H1 (cell line): ENCODE results near the gene HOXD12. TPM values are rescaled to one million over a fixed set of nuclear protein-coding genes. Genes with fewer than 3 reads are reported as not detected.
A peak's percentile ranks its signal among the peaks of the same experiment; 100 is the strongest.

Source experiments
- CTCF ChIA-PET: fragments of 300-600 bp; sonication (Branson Sonifier 250); formaldehyde crosslinking; loops from one replicate; lab custom pipeline; 2021; ENCODE audit not compliant: partially characterized antibody; lab: Charles Lee
- POLR2A ChIA-PET: fragments of 300-600 bp; sonication (Branson Sonifier 250); formaldehyde crosslinking; loops from one replicate; lab custom pipeline; 2021; ENCODE audit warnings: inconsistent platforms; ENCODE audit not compliant: partially characterized antibody; lab: Charles Lee
- DNase-seq, 2 experiments: peaks; one replicate each; pipeline versions ENCODE4 v3.0.0 to v3.0.0-alpha.2; 2010 to 2022; ENCODE audit warnings: low spot score in 2 of 2, low read depth in 1 of 2, mixed read lengths in 1 of 2
- FAIRE-seq: peaks from 2 replicates; lab custom pipeline; 2011; peaks lifted over from hg19 to GRCh38; lab: Jason Lieb, UNC
- H2AFZ ChIP-seq: 2 replicates; pipeline ENCODE4 v1.8.1; 2012; ENCODE audit warnings: low read length, inconsistent platforms
- H2AK5ac ChIP-seq: 2 replicates; pipeline ENCODE4 v1.6.1; 2013; ENCODE audit warnings: low read depth, low read length
- H2BK120ac ChIP-seq: replicated peaks from 2 replicates; pipeline ENCODE3; 2013; ENCODE audit warnings: low read depth, low read length, inconsistent platforms
- H2BK12ac ChIP-seq: 2 replicates; pipeline ENCODE4 v1.6.1; 2013; ENCODE audit warnings: low read depth, low read length
- H2BK15ac ChIP-seq: 2 replicates; pipeline ENCODE4 v1.6.1; 2013; ENCODE audit warnings: low read length
- H2BK20ac ChIP-seq: 2 replicates; pipeline ENCODE4 v1.6.1; 2013; ENCODE audit warnings: low read length
- H2BK5ac ChIP-seq: 2 replicates; pipeline ENCODE4 v1.6.1; 2013; ENCODE audit warnings: low read depth, low read length
- H3K14ac ChIP-seq: 2 replicates; pipeline ENCODE4 v1.6.1; 2013; ENCODE audit warnings: inconsistent platforms; ENCODE audit not compliant: insufficient read length
- H3K18ac ChIP-seq: 2 replicates; pipeline ENCODE4 v1.6.1; 2013; ENCODE audit warnings: low read length; ENCODE audit errors: extremely low read depth
- H3K23ac ChIP-seq: 2 replicates; pipeline ENCODE4 v1.6.1; 2013; ENCODE audit warnings: inconsistent platforms; ENCODE audit not compliant: insufficient read length
- H3K23me2 ChIP-seq: 2 replicates; pipeline ENCODE4 v1.6.1; 2013; ENCODE audit warnings: low read depth, low read length
- H3K27ac ChIP-seq: 2 replicates; pipeline ENCODE4 v1.6.1; 2011; ENCODE audit warnings: low read depth, low read length, inconsistent platforms
- H3K27me3 ChIP-seq, 4 experiments: replicated peaks in 1 of 4; 1 replicate in 1 of 4; 2 replicates in 3 of 4; pipeline versions ENCODE4 v1.6.1 to v1.8.1; 2011 to 2013; ENCODE audit warnings: low read length in 3 of 4, mild to moderate bottlenecking in 3 of 4, inconsistent platforms in 2 of 4, mixed read lengths in 2 of 4, moderate library complexity in 1 of 4; ENCODE audit not compliant: control insufficient read depth in 3 of 4, insufficient read depth in 3 of 4; ENCODE audit errors: extremely low read depth in 1 of 4
- H3K36me3 ChIP-seq, 4 experiments: 2 replicates each; pipeline versions ENCODE4 v1.6.1 to v1.8.1; 2011 to 2013; ENCODE audit warnings: mild to moderate bottlenecking in 4 of 4, low read length in 3 of 4, moderate library complexity in 2 of 4, control low read depth in 1 of 4, inconsistent platforms in 1 of 4; ENCODE audit not compliant: insufficient read depth in 4 of 4, control insufficient read depth in 2 of 4
- H3K4ac ChIP-seq: replicated peaks from 2 replicates; pipeline ENCODE3; 2013; ENCODE audit warnings: low read length, low read depth, mixed read lengths, inconsistent platforms; ENCODE audit not compliant: insufficient read length
- H3K4me1 ChIP-seq, 4 experiments: replicated peaks in 1 of 4; 1 replicate in 1 of 4; 2 replicates in 3 of 4; pipeline versions ENCODE4 v1.6.1 to v1.8.1; 2011 to 2013; ENCODE audit warnings: low read length in 3 of 4, inconsistent platforms in 2 of 4, mixed read lengths in 1 of 4; ENCODE audit not compliant: insufficient read depth in 4 of 4, control insufficient read depth in 3 of 4
- H3K4me2 ChIP-seq, 2 experiments: 2 replicates each; pipeline versions ENCODE4 v1.6.1 to v1.8.1; 2011 to 2013; ENCODE audit warnings: low read depth in 2 of 2, low read length in 2 of 2, control low read depth in 1 of 2, inconsistent platforms in 1 of 2, mild to moderate bottlenecking in 1 of 2; ENCODE audit not compliant: insufficient read depth in 1 of 2
- H3K4me3 ChIP-seq, 4 experiments: fragments of 200-600, 300-600 bp in 1 of 4; sonication (generic), shearing (Covaris generic), sonication (Bioruptor Twin) in 1 of 4; 2 replicates each; pipeline versions ENCODE4 v1.5.1 to v1.8.1; 2011 to 2016; ENCODE audit warnings: low read length in 4 of 4, low read depth in 3 of 4, control low read depth in 2 of 4, inconsistent platforms in 2 of 4, mild to moderate bottlenecking in 2 of 4, mixed read lengths in 1 of 4, moderate library complexity in 1 of 4; ENCODE audit not compliant: insufficient read depth in 2 of 4; ENCODE audit errors: extremely low read depth in 1 of 4
- H3K56ac ChIP-seq: replicated peaks from 2 replicates; pipeline ENCODE3; 2013; ENCODE audit warnings: low read depth, mild to moderate bottlenecking, mixed read lengths, low read length, inconsistent platforms; ENCODE audit not compliant: insufficient read length
- H3K79me1 ChIP-seq: 2 replicates; pipeline ENCODE4 v1.6.1; 2013; ENCODE audit warnings: low read depth, low read length, control low read depth
- H3K79me2 ChIP-seq, 2 experiments: 2 replicates each; pipeline versions ENCODE4 v1.6.1 to v1.8.1; 2012 to 2013; ENCODE audit warnings: low read length in 2 of 2, mild to moderate bottlenecking in 2 of 2, inconsistent platforms in 1 of 2; ENCODE audit not compliant: insufficient read depth in 2 of 2, control insufficient read depth in 1 of 2
- H3K9ac ChIP-seq, 4 experiments: replicated peaks in 1 of 4; 1 replicate in 1 of 4; 2 replicates in 3 of 4; pipeline versions ENCODE4 v1.6.1 to v1.8.1; 2011 to 2013; ENCODE audit warnings: low read depth in 3 of 4, low read length in 3 of 4, control low read depth in 2 of 4, mild to moderate bottlenecking in 2 of 4, moderate library complexity in 2 of 4, inconsistent platforms in 1 of 4; ENCODE audit errors: extremely low read depth in 1 of 4
- H3K9me3 ChIP-seq, 2 experiments: 2 replicates each; pipeline versions ENCODE4 v1.6.1 to v1.8.1; 2012 to 2013; ENCODE audit warnings: mild to moderate bottlenecking in 2 of 2, moderate library complexity in 2 of 2, control low read depth in 1 of 2, inconsistent platforms in 1 of 2, low read depth in 1 of 2, low read length in 1 of 2, mixed read lengths in 1 of 2; ENCODE audit not compliant: insufficient read depth in 2 of 2
- H4K20me1 ChIP-seq, 2 experiments: replicated peaks in 1 of 2; 2 replicates each; pipeline versions ENCODE3 to v1.8.1; 2011 to 2013; ENCODE audit warnings: inconsistent platforms in 2 of 2, low read length in 2 of 2, mild to moderate bottlenecking in 1 of 2; ENCODE audit not compliant: insufficient read depth in 2 of 2, control insufficient read depth in 1 of 2
- H4K5ac ChIP-seq: 2 replicates; pipeline ENCODE4 v1.6.1; 2013; ENCODE audit warnings: low read length, low read depth, mixed read lengths, inconsistent platforms; ENCODE audit not compliant: insufficient read length
- H4K8ac ChIP-seq: 2 replicates; pipeline ENCODE4 v1.8.0; 2013; ENCODE audit warnings: mild to moderate bottlenecking, moderate library complexity, low read length, inconsistent platforms; ENCODE audit not compliant: insufficient read depth; ENCODE audit errors: extremely low read depth
- H4K91ac ChIP-seq: replicated peaks from 2 replicates; pipeline ENCODE3; 2013; ENCODE audit warnings: low read length, mixed read lengths, inconsistent platforms; ENCODE audit not compliant: insufficient read length
- POLR2A ChIP-seq, 2 experiments: IDR thresholded peaks; 1 replicate in 1 of 2; 2 replicates in 1 of 2; pipeline ENCODE4 v1.6.1; 2011; ENCODE audit warnings: low read depth in 2 of 2, low read length in 2 of 2, mild to moderate bottlenecking in 2 of 2; ENCODE audit errors: control extremely low read depth in 1 of 2
- RXRA ChIP-seq: IDR thresholded peaks from 2 replicates; pipeline ENCODE4 v1.6.1; 2011; ENCODE audit warnings: low read depth, mild to moderate bottlenecking, low read length, moderate library complexity; ENCODE audit not compliant: insufficient read depth
- SAP30 ChIP-seq: fragments of 300-600 bp; sonication (generic); IDR thresholded peaks from 2 replicates; pipeline ENCODE4 v1.7.1; 2012; ENCODE audit warnings: low read length, moderate library complexity, mild to moderate bottlenecking, inconsistent platforms; ENCODE audit not compliant: insufficient read depth, insufficient replicate concordance
- SIN3A ChIP-seq, 2 experiments: IDR thresholded peaks in 1 of 2; conservative IDR thresholded peaks in 1 of 2; 2 replicates each; pipeline ENCODE4 v1.6.1; 2011 to 2012; ENCODE audit warnings: low read length in 2 of 2, improper control_type of control experiment in 1 of 2, low read depth in 1 of 2, mild to moderate bottlenecking in 1 of 2
- TAF7 ChIP-seq: optimal IDR thresholded peaks from 2 replicates; pipeline ENCODE3; 2011; ENCODE audit warnings: low read depth, mild to moderate bottlenecking, inconsistent platforms, low read length, moderate library complexity, borderline replicate concordance
- WGBS, 2 experiments: shearing (Covaris generic) in 1 of 2; methylation state at CpG; one replicate each; pipeline versions ENCODE4 v1.1.6 to v1.1.7; 2013 to 2015; ENCODE audit warnings: low lambda C conversion rate in 2 of 2, mixed read lengths in 2 of 2, inconsistent platforms in 1 of 2, low coverage in 1 of 2, missing lambda C conversion rate in 1 of 2; ENCODE audit not compliant: insufficient replicate concordance in 2 of 2, insufficient coverage in 1 of 2, insufficient read length in 1 of 2; ENCODE audit errors: extremely low coverage in 1 of 2, missing lambda C conversion rate in 1 of 2; 5-methylcytosine and 5-hydroxymethylcytosine counted together
- polyA plus RNA-seq, 7 experiments: library from polyadenylated mRNA; depleted of rRNA in 3 of 7; stranded (reverse) in 5 of 7; unstranded in 2 of 7; fragments of >200 nt in 5 of 7; fragments of 200-250 nt in 2 of 7; gene quantifications; 1 replicate in 5 of 7; 2 replicates in 1 of 7; 4 replicates in 1 of 7; pipeline versions ENCODE4 v1.2.1 to v1.2.3, GENCODE V29; 2011 to 2013; ENCODE audit warnings: missing spikeins in 2 of 7, mixed read lengths in 2 of 7
- total RNA-seq: library from RNA; stranded (reverse); fragmentation: NEBNext Ultra II Directional; extraction: Animal tissue kit (Norgen Biotek cat#: 25700); gene quantifications from 2 replicates; pipeline ENCODE4 v1.2.1, GENCODE V29; 2021

Gene HOXD12
- total and polyA plus RNA-seq, 2 of the 8 experiments (the other 6 are each of a cell fraction or from before 2014, with no cell fraction given): not detected

- H4K20me1 ChIP-seq: peaks cover 6 to 30% of the 10 kb centered on the region in 2 experiments
- H3K14ac ChIP-seq: no peak overlapping the region
- H3K4me2 ChIP-seq: no peak overlapping the region; a peak in 1 of 4 replicates
- no peak overlapping the region for H3K27ac ChIP-seq
- no peak for FAIRE-seq
- H3K36me3 ChIP-seq: peaks cover 0 to 19% (median 0%) of the 10 kb centered on the region in 4 experiments; a peak in 1 of 8 replicates
- H3K4me3 ChIP-seq: no peak overlapping the region
- H3K9ac ChIP-seq: no peak overlapping the region
- DNase-seq: peak in 1 of 2 experiments; percentile 39
- no peak overlapping the region for H3K4ac ChIP-seq
- no peak overlapping the region for H2BK5ac ChIP-seq
- no peak overlapping the region for H2BK12ac ChIP-seq
- no peak for TF ChIP-seq SIN3A (conservative IDR thresholded peaks at IDR 0.05 in 1 of 2, IDR thresholded peaks at IDR 0.05 in 1 of 2; ENCODE audit: low read depth in 1 of 2, low read length in 2 of 2)
- TF ChIP-seq POLR2A (IDR thresholded peaks at IDR 0.05; ENCODE audit: control extremely low read depth in 1 of 2, low read depth in 2 of 2, low read length in 2 of 2): no peak
- TF ChIP-seq RXRA: no peak
- no peak for TF ChIP-seq TAF7
- TF ChIP-seq SAP30: no peak
- H2AK5ac ChIP-seq: no peak overlapping the region
- no peak overlapping the region for H2BK120ac ChIP-seq
- ChIA-PET CTCF (interaction anchor here (0.7 to 4.5 kb wide), 9 partner anchors 13 to 518 kb away, joined by 3 to 24 read pairs (median 4); partner anchors contain the start of gene MTX2), POLR2A (no interaction called here)
- H4K8ac ChIP-seq: no peak overlapping the region
- H2BK20ac ChIP-seq: no peak overlapping the region
- no peaks in the 10 kb centered on the region for H3K79me1 ChIP-seq
- H2AFZ ChIP-seq: no peak overlapping the region
- no peaks in the 10 kb centered on the region for H3K9me3 ChIP-seq
- no peak overlapping the region for H4K91ac ChIP-seq
- H3K18ac ChIP-seq: no peak overlapping the region
- H3K27me3 ChIP-seq: peaks cover 93 to 100% (median 98%) of the 10 kb centered on the region in 4 experiments
- H3K4me1 ChIP-seq: peaks cover 0 to 12% (median 3%) of the 10 kb centered on the region in 4 experiments; a peak in 5 of 7 replicates
- 14% methylated on average over 4 of the region's 4 CpGs; no CpG with 5 or more reads in 1 of the 2 experiments for WGBS, 2 experiments
- H3K23me2 ChIP-seq: peaks cover 3% of the 10 kb centered on the region; the same call in 1 of the 2 replicates
- no peak overlapping the region for H4K5ac ChIP-seq
- H2BK15ac ChIP-seq: no peak overlapping the region
- no peak overlapping the region for H3K23ac ChIP-seq
- no peak overlapping the region for H3K56ac ChIP-seq
- no peaks in the 10 kb centered on the region for H3K79me2 ChIP-seq
Observed at GRCh38 chr2:176134035-176134434, 34.4 kb downstream of the HOXD12 start.
